Measurements from ENCODE around the gene RAB7B. TPM values are rescaled to one million over a fixed set of nuclear protein-coding genes. Genes with fewer than 3 reads are reported as not detected.

RAB7B gene
- total RNA-seq, 1 donor from 2014 or later = 0.82 TPM

- Mint-ChIP-seq H3K27ac (no peak overlapping the region), H3K4me3 (no peak overlapping the region)
These were observed 74.9 kb downstream of the RAB7B start for GRCh38 chr1:205928317-205928716.

GRCh38 chr1:205927676-205928075 is 75.5 kb downstream of the RAB7B start:
- Mint-ChIP-seq H3K4me1 (ENCODE audit: unreplicated experiment) (peaks cover 15% of the 10 kb centered on the region), H3K36me3 (no peaks in the 10 kb centered on the region), H3K4me3 (no peak overlapping the region), H3K27me3 (peaks cover 16% of the 10 kb centered on the region), H3K9me3 (no peaks in the 10 kb centered on the region), H3K27ac (no peak overlapping the region)
- DNase-seq (ENCODE audit: extremely low spot score, unreplicated experiment) = no peak
- TF ChIP-seq CTCF (conservative IDR thresholded peaks at IDR 0.05) = no peak

More at GRCh38 chr1:205928317-205928716, 74.9 kb downstream of the RAB7B start:
- Mint-ChIP-seq H3K9me3 (no peaks in the 10 kb centered on the region), H3K36me3 (no peaks in the 10 kb centered on the region), H3K4me1 (ENCODE audit: unreplicated experiment) (peaks cover 15% of the 10 kb centered on the region), H3K27me3 (peaks cover 16% of the 10 kb centered on the region)
- DNase-seq (ENCODE audit: extremely low spot score, unreplicated experiment) = no peak
- no peak for TF ChIP-seq CTCF (conservative IDR thresholded peaks at IDR 0.05)

GRCh38 chr1:205927247-205927646 is 75.9 kb downstream of the RAB7B start:
- Mint-ChIP-seq H3K27me3 (peaks cover 16% of the 10 kb centered on the region), H3K27ac (no peak overlapping the region), H3K4me1 (ENCODE audit: unreplicated experiment) (peaks cover 15% of the 10 kb centered on the region), H3K9me3 (no peaks in the 10 kb centered on the region), H3K4me3 (no peak overlapping the region), H3K36me3 (no peaks in the 10 kb centered on the region)
- no peak for TF ChIP-seq CTCF (conservative IDR thresholded peaks at IDR 0.05)
- DNase-seq (ENCODE audit: extremely low spot score, unreplicated experiment) = no peak

Other genes starting within 250 kb of the RAB7B start
- gene RAB29, start 227.9 kb downstream of the RAB7B start, total RNA-seq (ENCODE audit: low replicate concordance) = 13.6 and 22.5 TPM in 2 replicates
- gene SLC41A1, start 190.2 kb downstream of the RAB7B start, total RNA-seq (ENCODE audit: low replicate concordance) = 11.7 and 25.9 TPM in 2 replicates
- not detected in 2 replicates for gene PM20D1, start 153.3 kb downstream of the RAB7B start, total RNA-seq (ENCODE audit: low replicate concordance)
- gene SLC26A9, start 59.9 kb downstream of the RAB7B start, total RNA-seq (ENCODE audit: low replicate concordance) = 0.45 and 2.5 TPM in 2 replicates
- gene CTSE, start 20.5 kb upstream of the RAB7B start, total RNA-seq (ENCODE audit: low replicate concordance) = 28.6 and 42.0 TPM in 2 replicates
- gene RHEX, start 49.8 kb upstream of the RAB7B start, total RNA-seq (ENCODE audit: low replicate concordance) = not detected in 2 replicates
- gene AVPR1B, start 114.0 kb upstream of the RAB7B start, total RNA-seq (ENCODE audit: low replicate concordance) = 0.87 and 1.0 TPM in 2 replicates
- gene FAM72A, start 199.4 kb upstream of the RAB7B start, total RNA-seq (ENCODE audit: low replicate concordance) = 3.5 and 4.3 TPM in 2 replicates
- 58.6 and 87.5 TPM in 2 replicates for gene SRGAP2, start 200.1 kb upstream of the RAB7B start, total RNA-seq (ENCODE audit: low replicate concordance)

All from type B pancreatic cell (in vitro differentiated cells).